Glomerular visceral epithelial cell (primary cell): Measurements from ENCODE around the gene GID4.
A peak's percentile ranks its signal among the peaks of the same experiment; 100 is the strongest.
"Not testable (repeated sequence)": the region's sequence is repeated elsewhere in the genome, so short reads cannot be mapped to it uniquely, and the experiment has no call there.

Experiments used
- DNase-seq: peaks from one replicate; pipeline ENCODE4 v3.0.0-alpha.2; 2016; ENCODE audit errors: extremely low spot score

GID4 gene

DNA sequence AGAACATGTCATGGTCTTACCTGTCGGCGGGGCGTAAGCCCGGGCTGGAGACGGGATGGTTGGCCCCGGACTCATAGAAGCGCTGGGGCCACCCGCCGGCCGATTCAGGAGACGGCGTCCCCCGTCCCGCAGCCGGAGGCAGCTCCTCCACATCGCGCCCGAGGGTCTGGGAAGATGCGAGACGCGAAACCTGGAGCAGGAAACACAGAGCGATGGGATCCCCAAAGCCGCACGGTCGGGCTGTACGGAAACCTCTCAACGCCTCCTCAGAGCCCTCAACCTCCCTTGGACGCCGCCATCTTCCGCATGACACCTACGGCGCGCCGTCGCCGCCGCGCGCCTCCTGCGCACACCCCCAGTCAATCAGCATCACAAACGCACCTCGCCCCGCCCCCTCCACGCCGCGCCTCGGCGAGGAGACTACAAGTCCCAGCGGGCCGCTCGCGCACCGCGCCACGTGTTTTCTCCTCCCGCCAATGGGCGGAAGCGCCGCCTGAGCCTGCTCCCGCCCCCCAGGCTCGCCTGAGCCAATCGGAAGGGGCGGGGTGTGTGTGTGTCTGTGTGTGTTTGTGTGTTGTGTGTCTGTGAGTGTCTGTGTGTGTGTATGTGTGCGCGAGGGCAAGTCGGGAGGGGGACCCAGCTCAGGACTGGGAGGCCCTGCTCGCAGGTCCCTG lies at the start of gene GID4, which contains the start of gene ATPAF2:
Gene GID4 (plus strand): TSS at position 548 of the 674 bp plus-strand sequence. CDS start 57 bp downstream, at position 605.
Gene ATPAF2 (minus strand): TSS at position 308 of the 674 bp plus-strand sequence. CDS start 155 bp downstream, at position 153.
- peak; percentile 99 for DNase-seq

GRCh38 chr17:17989618-17990017 lies 49.6 kb upstream of the GID4 start:
- no peak for DNase-seq

- no peak for DNase-seq
These were observed 48.9 kb upstream of the GID4 start for GRCh38 chr17:17990282-17990681.

GRCh38 chr17:17993366-17993765 lies 45.8 kb upstream of the GID4 start:
- no peak for DNase-seq

DNA sequence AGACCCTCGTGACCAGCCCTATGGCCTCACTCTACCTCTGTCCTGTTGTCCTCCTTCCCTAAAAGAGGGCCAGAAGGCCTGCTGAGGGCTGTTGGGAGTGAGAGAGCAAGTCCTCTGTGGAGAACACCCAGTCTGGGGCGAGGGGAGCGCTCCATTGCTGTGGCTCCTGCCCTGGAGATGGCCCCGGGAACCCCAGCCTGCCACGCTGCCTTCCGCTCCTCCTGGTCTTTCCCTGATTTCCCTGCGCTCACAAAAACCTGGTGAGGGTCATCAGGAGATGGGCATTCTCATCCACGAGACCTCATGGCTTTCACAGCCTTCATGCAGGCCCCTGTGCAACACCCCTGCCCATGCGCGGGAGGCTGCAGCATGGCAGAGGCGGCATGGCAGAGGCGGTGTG lies 45.4 kb upstream of the GID4 start:
- DNase-seq: no peak

GRCh38 chr17:17994271-17995069 lies 44.7 kb upstream of the GID4 start:
- DNase-seq: no peak

DNA sequence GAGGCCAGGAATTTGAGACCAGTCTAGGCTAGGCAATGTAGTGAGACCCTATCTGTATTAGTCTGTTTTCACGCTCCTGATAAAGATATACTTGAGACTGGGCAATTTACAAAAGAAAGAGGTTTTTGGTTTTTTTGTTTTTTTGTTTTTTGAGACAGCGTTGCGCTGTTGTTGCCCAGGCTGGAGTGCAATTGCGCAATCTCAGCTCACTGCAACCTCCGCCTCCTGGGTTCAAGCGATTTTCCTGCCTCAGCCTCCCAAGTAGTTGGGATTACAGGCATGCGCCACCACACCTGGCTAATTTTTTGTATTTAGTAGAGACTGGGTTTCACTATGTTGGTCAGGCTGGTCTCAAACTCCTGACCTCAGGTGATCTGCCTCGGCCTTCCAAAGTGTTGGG lies 43.3 kb upstream of the GID4 start:
- not testable (repeated sequence) for DNase-seq

DNA sequence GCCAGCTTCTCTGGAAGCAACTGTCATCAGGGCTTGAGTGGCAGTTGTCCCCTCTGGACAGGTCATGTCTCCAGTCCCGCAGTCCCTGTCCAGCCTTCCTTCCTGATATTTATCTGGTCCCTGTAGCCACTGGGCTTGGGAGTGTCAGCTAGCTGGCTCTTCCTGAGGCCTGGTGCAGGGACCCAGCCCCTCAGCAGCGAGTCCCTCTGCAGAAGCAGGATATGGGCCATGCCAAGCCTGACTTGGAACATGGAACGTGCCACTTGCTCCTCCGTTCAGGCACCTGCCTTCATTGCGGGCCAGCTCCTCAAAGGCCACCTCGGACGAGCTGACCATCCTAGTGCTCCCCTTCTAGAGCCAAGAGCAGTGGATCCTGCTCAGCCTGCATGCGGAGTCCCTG lies 40.3 kb upstream of the GID4 start:
- no peak for DNase-seq

- DNase-seq: no peak
These were observed 39.7 kb upstream of the GID4 start for GRCh38 chr17:17999364-18000029.

GRCh38 chr17:18000030-18000408 lies 39.2 kb upstream of the GID4 start:
- DNase-seq: no peak

DNA sequence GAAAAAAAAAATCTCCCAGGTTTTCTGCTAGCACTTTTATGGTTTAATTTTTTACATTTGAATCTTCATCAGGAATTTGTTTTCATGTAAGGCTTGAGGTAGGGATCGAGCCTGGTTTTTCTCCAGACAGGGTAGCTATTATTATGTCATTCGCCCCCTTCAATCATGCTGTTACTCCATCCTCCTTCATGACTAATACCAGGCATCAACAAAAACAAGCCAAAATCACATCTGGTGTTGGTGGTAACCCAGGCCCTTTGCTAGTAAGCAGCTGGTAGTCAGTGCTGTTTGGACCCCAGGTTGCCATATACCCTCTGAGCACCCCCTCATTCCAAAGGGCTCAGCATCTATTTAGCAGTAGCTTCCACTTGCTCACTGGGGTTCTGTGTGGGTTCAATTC lies 37.0 kb upstream of the GID4 start:
- no peak for DNase-seq

DNA sequence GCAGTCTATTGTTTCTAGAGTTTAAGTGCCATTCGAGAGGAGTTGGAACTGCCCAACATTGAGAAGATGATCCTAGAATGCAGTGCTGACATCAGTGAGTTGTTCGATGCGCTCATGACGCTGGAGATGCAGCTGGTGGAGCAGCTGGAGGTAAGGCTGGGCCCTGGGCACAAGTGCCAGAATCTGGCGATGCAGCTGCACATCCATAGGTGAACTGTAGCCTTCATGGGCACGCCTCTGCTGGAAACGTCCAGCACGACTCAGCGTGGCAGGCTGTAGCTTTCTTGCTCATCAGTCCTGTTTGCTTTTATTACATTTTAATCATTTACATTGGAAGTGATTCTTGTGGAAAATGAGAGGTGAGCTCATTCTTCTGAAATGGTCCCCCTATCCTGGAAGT lies 34.9 kb upstream of the GID4 start:
- no peak for DNase-seq

DNA sequence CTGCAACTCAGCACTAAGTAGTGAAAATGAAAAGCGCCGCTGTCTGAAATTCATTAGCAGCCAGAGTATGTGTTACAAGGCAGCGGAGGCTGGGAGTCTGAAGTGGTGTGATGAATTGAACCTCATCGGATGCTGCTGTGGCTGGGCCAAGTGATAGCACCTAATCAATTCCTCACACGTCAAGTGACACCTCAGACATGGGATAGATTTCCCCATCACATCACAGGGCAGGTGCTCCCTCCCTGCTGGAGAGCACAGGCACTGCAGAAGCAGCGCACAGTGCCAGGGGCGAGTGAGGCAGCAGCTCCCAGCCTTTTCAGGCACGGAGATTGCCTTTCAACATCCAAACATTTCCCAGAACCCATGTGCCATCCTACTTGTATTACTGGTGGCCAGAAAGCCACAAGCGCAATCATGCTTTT lies 34.3 kb upstream of the GID4 start:
- no peak for DNase-seq

DNA sequence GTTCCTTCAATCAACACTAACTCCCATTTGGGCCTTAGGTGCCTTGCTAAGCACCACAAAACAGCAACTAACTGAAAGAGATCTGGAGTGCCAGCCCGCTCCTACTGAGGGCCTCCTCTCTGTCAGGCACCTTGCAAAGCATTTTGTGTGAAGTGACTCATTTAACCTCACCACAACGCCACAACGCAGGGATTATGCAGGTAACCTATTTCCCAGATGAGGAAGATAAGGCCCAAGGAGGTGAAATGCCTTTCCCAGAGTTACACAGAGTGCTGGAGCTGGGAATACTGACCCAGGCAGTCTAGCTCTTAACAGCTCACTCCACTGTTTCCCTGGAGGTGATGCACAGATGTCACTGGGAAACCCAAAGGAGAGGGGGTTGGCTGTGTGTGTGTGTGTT lies 33.7 kb upstream of the GID4 start:
- no peak for DNase-seq

DNA sequence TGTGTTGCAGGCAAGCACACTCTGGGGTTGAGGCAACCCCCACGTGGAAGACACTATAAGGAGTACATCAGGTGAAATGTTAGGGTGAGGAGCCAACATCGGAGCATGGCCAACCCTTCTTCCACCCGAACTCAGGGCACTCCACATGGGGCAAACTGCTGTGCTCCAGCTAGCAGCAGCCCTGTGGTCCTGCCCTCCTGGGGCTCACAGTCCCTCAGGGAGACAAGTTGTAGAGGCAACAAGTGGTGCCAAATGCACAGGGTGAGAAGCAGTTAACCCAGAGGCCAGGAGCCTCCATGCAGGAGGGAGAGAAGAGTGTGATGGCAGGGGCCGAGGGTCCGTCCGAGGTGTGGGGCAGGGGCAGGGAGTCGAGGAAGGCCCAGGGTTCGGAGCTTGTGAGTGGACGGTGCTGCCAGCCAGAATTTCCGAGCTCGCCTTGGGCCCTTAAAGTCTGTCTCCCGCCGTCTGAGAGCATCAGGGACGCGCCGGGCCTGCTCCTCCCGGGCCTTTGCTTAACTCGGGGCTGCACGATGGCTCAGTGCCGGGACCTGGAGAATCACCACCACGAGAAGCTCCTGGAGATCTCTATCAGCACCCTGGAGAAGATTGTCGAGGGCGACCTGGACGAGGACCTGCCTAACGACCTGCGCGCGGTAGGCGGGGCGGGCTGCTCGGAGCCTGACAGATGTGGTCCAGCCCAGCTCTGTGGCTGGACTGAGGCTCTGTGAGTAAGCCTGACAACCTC lies 32.5 kb upstream of the GID4 start:
- DNase-seq: no peak

DNA sequence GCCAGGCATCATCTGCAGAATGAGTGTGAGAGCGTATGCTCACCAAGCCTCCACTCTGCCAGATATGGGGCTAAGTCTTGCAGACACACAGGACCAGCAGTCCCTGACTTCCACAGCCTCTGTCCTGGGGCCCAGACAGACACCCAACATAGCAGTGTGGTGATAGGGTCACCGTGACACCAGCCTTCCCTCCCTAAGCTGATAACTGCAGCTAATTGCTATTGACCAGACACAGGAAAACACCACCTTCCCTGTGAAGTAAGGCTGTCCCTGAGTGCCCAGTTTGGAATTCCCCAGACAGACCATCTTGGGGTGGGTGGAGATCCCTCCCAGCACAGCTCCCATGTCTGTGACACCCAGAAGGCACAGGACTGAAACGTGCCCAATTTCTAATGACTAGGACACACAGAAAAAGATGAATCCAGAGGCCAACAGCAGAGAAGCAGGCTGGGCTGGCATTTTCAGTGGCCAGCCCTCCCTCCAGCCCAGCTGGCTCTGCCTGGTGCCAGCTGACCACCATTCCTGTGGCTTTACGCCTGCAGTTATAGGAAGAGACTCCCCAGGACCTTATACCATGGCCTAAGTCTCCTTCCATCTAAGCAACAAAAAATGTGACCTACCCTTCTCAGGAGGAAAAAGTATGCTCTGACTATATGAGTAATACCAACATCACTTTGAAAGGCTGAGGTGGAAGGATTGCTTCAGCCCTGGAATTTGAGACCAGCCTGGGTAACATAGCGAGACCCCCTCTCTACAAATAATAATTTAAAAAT lies 30.5 kb upstream of the GID4 start:
- DNase-seq: peak; percentile 88

DNA sequence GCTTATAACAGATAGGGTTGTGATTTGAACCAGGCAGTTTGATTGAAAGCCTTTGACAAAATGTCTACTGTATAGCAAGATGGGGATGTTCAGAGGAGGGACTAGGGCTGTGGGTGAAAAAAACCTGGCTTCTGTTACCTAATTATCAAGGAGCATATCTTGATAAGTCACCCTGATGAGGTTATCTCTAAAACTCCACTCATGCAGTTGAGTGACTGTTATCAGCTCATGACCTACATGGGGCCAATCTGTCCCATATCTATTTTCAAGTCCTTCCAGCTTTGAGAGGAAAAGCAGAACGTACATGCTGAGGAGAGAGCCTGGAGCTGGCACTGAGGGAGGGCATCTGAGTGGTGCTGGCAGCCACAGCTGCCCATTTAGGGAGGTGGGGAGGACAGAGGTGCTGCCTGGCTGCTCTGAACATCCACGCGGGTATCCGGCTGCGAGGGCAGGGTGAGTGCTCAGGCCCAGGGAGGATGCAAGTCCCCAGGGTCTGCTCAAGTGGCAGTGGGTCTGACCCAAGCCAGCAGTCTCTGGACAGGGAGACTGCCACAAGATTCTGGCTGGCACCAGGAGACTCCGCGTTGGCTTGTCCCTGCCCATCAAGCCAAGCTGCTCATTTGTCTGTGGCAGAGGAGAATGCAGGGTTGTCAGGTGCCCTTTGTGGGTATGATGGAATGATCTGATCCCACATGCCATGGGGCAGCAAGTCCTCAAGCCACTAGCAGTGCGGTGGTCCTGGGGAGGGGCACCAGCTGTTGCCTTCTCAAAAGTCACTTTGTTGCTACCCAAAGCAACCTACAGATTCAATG lies 29.4 kb upstream of the GID4 start:
- DNase-seq: no peak

GRCh38 chr17:18011286-18011685 lies 27.9 kb upstream of the GID4 start:
- no peak for DNase-seq

DNA sequence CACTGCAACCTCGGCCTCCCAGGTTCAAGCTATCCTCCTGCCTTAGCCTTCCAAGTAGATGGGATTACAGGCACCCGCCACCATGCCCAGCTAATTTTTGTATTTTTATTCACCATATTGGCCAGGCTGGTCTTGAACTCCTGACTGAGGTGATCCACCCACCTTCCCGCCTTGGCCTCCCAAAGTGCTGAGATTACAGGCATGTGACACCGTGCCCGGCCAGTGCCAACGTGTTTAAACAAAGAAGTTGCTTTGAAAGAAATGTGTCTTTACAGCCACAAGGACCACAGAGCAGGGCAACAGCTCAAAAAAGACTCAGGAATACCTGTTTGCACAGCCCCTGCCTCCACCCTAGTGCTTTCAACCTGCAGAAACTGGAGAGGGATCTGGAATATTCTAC lies 25.2 kb upstream of the GID4 start:
- DNase-seq: no peak

DNA sequence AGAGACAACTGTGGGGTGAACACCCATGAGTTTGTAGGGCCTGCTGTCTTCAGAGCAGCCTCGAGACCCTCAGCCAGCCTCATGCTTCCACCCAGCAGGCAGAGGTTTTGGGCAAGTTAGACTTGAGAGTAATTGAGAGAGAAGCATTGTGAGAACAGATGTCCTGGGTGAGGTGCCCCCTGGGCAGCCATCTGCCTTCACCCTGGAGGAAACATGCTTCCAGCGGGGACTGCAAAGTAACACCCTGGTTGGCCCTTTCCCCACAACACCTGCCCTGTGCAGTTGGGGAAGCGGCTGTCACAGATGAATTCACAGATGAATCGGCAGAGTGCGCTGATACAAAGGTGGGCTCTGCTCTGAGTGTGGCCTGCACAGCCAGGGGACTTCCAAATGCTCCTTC lies 23.6 kb upstream of the GID4 start:
- no peak for DNase-seq
